Stimulated activated CD8-positive, alpha-beta memory T cell treated with anti-CD3 and anti-CD28 coated beads, Interleukin-4, amount 100 ng/mL, for 48 hours (primary cell): ENCODE results near the gene GALNT4.

Source experiments
- DNase-seq: peaks from one replicate; pipeline ENCODE4 v3.0.0-alpha.2; 2020

The GALNT4 gene

GRCh38 chr12:89490922-89491321, 33.7 kb downstream of the GALNT4 start:
- no peak for DNase-seq

DNA sequence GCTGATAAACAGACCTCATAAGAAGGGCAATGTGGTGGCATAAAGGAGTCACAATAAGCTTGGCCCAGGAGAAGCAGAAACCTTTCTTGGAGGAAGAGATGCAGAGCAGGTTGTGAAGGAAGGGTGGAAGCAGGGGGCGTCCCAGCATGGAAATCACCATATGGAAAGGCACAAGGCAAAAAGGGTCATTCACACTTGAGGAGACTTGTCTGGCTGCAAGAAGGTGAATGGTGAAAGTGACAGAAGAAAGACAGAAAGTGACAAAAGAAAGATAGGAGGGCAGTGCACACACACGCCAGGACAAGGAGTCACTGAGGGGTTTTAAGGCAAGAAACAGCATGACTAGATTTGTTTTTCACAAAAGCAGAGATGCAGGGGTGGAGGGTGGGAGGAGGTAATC, 38.3 kb downstream of the GALNT4 start:
- DNase-seq: no peak

- no peak for DNase-seq
Observed at GRCh38 chr12:89484470-89484869, 40.1 kb downstream of the GALNT4 start.

DNA sequence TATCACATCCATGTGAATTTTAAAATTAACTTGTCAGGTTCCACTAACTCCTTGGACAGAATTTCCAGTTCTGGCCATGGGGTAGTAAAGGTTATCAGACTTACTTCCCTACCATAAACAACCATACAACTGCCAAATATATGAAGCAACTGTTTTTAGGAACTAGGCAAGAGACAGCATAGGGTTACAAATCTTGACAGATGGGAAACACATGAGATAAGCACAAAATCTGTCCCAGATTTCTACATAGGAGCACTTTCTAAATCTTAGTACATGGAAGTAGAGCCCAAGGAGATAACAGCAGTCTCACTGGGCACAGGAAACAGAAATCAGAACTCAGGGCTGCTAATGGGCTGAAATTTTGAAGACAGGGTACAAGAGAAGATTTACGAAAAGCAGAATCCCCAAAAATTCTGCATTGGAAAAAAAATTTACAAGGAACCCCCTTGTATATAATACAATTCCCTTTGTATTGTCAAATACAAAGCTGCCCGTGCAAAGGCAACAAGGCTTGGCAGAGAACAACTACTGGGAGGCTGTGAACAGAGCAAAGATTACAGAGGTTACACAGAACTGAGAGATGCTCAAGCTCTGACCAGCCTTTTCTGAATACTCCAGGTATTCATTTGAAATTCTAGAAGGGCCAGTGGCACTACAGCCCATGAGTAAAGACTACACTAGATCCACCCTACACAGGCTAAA, 43.2 kb downstream of the GALNT4 start:
- no peak for DNase-seq

GRCh38 chr12:89479982-89480381, 44.6 kb downstream of the GALNT4 start:
- no peak for DNase-seq

DNA sequence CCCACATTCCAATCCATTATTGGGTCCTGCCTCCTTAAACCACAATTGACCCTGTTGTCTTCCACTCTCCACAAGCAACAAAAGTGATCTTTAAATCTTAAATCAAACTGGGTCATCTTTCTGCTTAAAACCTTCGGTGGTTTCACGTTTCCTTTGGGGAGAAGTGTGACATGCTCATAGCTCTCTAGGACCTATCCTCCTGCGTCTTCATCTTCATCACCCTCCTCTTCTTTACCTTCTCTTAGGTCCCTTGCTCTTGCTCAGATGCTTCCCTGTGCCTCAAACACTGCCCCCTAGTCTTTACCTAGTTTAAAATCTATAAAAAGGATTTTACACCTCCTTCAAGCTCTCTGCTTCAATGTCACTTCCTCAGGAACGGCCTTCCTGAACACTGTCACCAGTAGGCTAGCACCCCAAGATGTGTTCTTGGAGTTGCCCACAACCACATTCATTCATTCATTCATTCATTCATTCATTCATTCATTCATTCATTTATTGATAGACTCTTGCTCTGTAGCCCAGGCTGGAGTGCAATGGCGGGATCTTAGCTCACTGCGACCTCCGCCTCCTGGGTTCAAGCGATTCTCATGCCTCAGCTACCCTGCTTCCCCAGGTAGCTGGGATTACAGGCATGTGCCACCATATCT, 46.8 kb downstream of the GALNT4 start:
- DNase-seq: no peak

- DNase-seq: no peak
Observed at GRCh38 chr12:89476904-89477595, 47.5 kb downstream of the GALNT4 start.

DNA sequence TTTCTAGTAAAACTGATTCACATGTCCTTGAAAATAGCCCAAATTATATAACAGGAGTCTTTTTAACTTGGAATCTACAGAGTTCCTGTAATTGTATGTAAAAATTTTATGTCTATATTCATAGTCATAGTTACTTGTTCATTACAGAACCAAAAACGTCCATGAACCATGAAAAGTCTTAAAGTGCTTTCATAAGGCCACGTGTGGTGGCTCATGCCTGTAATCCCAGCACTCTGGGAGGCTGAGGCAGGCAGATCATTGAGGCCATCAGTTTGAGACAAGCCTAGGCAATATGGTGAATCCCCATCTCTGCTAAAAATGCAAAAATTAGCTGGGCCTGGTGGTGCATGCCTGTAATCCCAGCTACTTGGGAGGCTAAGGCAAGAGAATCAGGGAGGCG, 48.4 kb downstream of the GALNT4 start:
- DNase-seq: no peak

DNA sequence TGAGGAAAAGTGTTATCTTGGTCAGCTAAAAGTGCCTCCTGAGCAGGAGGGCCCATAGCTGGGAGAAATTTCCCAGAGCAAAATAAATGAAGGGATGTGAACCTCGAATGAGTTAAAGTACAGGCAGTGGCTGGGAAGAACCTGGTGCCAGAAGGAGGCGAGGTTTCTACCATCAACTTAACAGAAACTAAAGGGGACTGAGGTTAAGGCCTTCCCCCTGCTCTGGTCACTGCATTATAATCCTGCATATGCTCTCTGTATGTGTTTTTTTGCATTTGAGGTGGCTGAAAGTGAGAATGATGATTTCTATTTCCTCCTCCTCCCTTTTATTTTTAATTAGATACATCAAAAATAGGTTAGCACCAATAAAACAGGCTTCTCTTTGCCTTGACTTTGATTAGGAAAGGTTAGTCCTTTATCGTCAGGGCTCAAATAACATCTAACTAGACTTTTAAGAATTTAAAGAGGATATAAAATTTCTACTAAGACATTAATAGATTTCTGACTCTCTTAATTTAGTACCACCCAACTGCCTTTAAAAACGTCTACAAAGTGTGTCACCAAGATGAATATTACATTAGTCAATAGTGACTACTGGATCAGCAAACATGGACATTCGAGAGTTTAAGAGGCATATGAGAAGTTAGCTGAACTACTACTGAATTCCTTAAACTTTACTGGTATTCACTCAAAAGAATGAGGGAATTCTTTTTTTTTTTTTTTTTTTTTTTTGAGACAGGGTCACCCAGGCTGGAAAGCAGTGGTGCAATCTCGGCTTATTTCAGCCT, 49.2 kb downstream of the GALNT4 start:
- no peak for DNase-seq

GRCh38 chr12:89474615-89475014, 50.0 kb downstream of the GALNT4 start:
- no peak for DNase-seq
